Tibial artery (tissue), 4 donors: ENCODE data around the gene LYG1.

Source experiments
- DNase-seq, 2 donors: peaks; one replicate each; pipeline ENCODE4 v3.0.0-alpha.2; 2019
- H3K27ac ChIP-seq, 2 donors: fragments of 200-600 bp; sonication (generic) in 1 of 2; 1 replicate in 1 of 2; 2 replicates in 1 of 2; pipeline ENCODE4 v1.5.1; 2018 to 2019; ENCODE audit warnings: mild to moderate bottlenecking in 1 of 2
- H3K27me3 ChIP-seq, 2 donors: fragments of 200-600 bp; sonication (generic) in 1 of 2; one replicate each; pipeline versions ENCODE4 v1.5.1 to v1.6.0; 2016 to 2019
- H3K36me3 ChIP-seq, 3 donors: fragments of 200-600 bp; sonication (generic) in 2 of 3; one replicate each; pipeline ENCODE4 v1.5.1; 2016 to 2019; ENCODE audit warnings: mild to moderate bottlenecking in 2 of 3
- H3K4me1 ChIP-seq, 4 donors: fragments of 200-600 bp; sonication (generic) in 2 of 4; 1 replicate in 3 of 4; 2 replicates in 1 of 4; pipeline ENCODE4 v1.5.1; 2016 to 2019
- H3K4me3 ChIP-seq, 2 donors: fragments of 200-600 bp; sonication (generic) in 1 of 2; 1 replicate in 1 of 2; 2 replicates in 1 of 2; pipeline ENCODE4 v1.5.1; 2018 to 2019; ENCODE audit warnings: mild to moderate bottlenecking in 2 of 2
- H3K9me3 ChIP-seq, 3 donors: fragments of 200-600 bp; sonication (generic) in 1 of 3; one replicate each; pipeline ENCODE4 v1.5.1; 2016 to 2019
- intact Hi-C: fragments of 100-400 bp; cut with DNase I; formaldehyde crosslinking; loops from one replicate; pipeline ENCODE4 v1.15.0; 2023; ENCODE audit warnings: low total_unique reads
- TF ChIP-seq, protein P1 (sequence below), 2 experiments: fragments of 200-600 bp in 1 of 2; fragments of 450-650 bp in 1 of 2; IDR thresholded peaks; one replicate each; pipeline ENCODE4 v1.5.1; 2017 to 2019; ENCODE audit warnings: antibody characterized with exemption in 2 of 2, mild to moderate bottlenecking in 1 of 2, moderate library complexity in 1 of 2

LYG1 gene

DNA sequence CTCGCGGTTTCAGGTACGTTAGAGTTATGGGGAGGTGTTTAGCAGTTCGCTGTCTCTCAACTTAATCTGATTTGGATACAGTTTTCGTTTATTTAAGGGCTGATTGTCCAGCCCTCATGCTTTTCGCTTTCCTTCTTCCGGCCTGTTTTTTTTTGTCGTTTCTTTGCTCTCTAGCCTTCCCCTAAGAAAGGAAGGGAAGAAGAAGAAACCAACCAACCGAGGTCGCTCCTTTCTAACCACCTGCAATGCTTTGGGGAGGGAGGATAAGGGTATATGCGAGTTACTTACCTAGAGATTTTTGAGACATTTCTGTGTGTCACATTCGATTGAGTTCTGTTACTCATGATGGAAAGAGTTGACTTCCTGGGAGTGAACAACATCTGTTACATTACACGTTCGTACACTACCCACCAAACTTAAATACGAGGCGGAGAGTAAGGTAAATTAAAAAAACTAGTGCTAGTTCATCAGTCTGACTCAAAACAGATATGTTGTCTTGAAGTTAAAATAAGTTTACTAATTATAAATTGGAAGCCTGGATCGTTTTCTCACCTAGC, 37.1 kb upstream of the LYG1 start:
- Histone ChIP-seq H3K27ac (peak overlapping the region; percentile 90 to 94), H3K27me3 (no peaks in the 10 kb centered on the region), H3K4me3 (peak overlapping the region; percentile 82 to 96), H3K36me3 (peaks cover 0 to under 1% (median 0%) of the 10 kb centered on the region in 3 donors), H3K4me1 (peaks cover 0 to 39% (median 28%) of the 10 kb centered on the region in 4 donors), H3K9me3 (no peaks in the 10 kb centered on the region)
- no peak for DNase-seq
- TF ChIP-seq, protein P1, sequence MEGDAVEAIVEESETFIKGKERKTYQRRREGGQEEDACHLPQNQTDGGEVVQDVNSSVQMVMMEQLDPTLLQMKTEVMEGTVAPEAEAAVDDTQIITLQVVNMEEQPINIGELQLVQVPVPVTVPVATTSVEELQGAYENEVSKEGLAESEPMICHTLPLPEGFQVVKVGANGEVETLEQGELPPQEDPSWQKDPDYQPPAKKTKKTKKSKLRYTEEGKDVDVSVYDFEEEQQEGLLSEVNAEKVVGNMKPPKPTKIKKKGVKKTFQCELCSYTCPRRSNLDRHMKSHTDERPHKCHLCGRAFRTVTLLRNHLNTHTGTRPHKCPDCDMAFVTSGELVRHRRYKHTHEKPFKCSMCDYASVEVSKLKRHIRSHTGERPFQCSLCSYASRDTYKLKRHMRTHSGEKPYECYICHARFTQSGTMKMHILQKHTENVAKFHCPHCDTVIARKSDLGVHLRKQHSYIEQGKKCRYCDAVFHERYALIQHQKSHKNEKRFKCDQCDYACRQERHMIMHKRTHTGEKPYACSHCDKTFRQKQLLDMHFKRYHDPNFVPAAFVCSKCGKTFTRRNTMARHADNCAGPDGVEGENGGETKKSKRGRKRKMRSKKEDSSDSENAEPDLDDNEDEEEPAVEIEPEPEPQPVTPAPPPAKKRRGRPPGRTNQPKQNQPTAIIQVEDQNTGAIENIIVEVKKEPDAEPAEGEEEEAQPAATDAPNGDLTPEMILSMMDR (IDR thresholded peaks at IDR 0.05): no peak
- intact Hi-C loops: loop anchor here (10.0 kb wide), 1 partner anchor 153 kb away; the partner anchor contains the start of genes MITD1 and MRPL30

DNA sequence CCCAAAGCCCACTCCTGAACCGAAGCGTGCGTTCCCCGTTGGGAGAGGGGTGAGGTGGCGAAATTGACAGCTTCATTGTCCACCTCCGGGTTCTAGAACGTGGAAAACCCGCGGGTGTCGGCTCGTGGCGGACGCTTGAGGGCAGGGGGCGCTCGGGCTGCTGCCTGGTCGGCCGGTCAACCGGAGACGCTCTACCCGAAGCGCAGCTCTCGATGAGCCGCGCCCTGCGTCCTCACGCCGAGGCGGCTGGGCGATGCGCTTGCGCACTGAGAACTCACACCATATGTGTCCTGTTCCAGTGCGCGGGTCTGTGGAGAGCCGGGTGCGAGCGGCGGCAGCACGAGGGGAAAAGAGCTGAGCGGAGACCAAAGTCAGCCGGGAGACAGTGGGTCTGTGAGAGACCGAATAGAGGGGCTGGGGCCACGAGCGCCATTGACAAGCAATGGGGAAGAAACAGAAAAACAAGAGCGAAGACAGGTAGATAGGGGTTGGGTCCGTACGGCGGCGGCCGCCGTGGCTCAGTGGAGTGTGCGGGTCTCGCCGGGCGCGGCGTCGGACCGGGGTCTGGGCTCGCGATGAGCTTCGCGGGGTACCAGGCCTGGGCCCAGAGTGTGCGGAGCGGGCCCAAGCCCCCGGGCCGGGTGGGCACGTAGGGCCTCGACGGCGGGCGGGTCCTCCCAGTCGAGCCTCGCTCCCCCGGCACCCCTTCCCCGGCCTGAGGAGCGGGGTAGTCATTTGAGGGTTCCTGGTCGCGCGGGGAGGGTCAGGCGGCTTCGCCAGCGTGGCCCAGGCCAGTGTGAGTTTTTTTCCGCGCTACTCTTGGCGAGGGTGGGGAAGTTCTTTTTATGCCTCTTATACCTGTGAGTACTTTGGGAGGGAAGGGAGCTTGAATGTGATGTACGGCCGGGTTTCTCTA, 36.4 kb upstream of the LYG1 start, which contains the start of gene EIF5B:
Gene EIF5B, plus strand, starts transcription at position 277 of the 916 bp plus-strand sequence. Its CDS starts 166 bp downstream, at position 443.
- H3K36me3 ChIP-seq: peaks cover 2 to 7% (median 3%) of the 10 kb centered on the region in 3 donors
- intact Hi-C loops: loop anchor here (2.0 to 10.0 kb wide), 2 partner anchors 153 kb away; partner anchors contain the start of genes MITD1, MRPL30 and REV1
- H3K4me1 ChIP-seq: peaks cover 0 to 39% (median 28%) of the 10 kb centered on the region in 4 donors
- H3K27me3 ChIP-seq: no peaks in the 10 kb centered on the region
- DNase-seq: peak; percentile 95 to 98
- H3K4me3 ChIP-seq: peak within 1 kb of the TSS; percentile 82 to 96
- TF ChIP-seq, protein P1 (IDR thresholded peaks at IDR 0.05): peak; percentile 57
- no peaks in the 10 kb centered on the region for H3K9me3 ChIP-seq
- H3K27ac ChIP-seq: peak within 1 kb of the TSS; percentile 90 to 94

DNA sequence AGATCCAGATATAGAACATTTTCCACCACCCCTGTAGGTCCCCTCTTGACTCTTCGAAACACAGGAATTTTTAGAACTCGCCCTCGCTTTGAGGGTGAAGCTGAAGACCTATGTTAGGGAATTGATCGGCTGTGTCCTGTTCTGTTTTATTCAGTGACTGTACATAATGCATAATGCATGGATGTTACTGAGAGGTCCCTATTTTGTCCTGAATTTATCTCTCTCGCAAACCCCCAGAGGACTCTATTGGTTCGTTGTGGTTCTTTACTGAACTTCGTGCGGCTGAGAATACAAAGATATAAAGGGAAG, 35.8 kb upstream of the LYG1 start:
- TF ChIP-seq, protein P1 (IDR thresholded peaks at IDR 0.05): no peak
- no peaks in the 10 kb centered on the region for H3K27me3 ChIP-seq
- intact Hi-C loops: loop anchor here (2.0 to 10.0 kb wide), 2 partner anchors 152 to 154 kb away; partner anchors contain the start of genes MITD1, MRPL30 and REV1
- peak overlapping the region; percentile 82 to 96 for H3K4me3 ChIP-seq
- peak overlapping the region; percentile 90 to 94 for H3K27ac ChIP-seq
- no peak for DNase-seq
- no peaks in the 10 kb centered on the region for H3K9me3 ChIP-seq
- peaks cover 0 to 39% (median 28%) of the 10 kb centered on the region in 4 donors for H3K4me1 ChIP-seq
- peaks cover 8 to 13% (median 9%) of the 10 kb centered on the region in 3 donors for H3K36me3 ChIP-seq

DNA sequence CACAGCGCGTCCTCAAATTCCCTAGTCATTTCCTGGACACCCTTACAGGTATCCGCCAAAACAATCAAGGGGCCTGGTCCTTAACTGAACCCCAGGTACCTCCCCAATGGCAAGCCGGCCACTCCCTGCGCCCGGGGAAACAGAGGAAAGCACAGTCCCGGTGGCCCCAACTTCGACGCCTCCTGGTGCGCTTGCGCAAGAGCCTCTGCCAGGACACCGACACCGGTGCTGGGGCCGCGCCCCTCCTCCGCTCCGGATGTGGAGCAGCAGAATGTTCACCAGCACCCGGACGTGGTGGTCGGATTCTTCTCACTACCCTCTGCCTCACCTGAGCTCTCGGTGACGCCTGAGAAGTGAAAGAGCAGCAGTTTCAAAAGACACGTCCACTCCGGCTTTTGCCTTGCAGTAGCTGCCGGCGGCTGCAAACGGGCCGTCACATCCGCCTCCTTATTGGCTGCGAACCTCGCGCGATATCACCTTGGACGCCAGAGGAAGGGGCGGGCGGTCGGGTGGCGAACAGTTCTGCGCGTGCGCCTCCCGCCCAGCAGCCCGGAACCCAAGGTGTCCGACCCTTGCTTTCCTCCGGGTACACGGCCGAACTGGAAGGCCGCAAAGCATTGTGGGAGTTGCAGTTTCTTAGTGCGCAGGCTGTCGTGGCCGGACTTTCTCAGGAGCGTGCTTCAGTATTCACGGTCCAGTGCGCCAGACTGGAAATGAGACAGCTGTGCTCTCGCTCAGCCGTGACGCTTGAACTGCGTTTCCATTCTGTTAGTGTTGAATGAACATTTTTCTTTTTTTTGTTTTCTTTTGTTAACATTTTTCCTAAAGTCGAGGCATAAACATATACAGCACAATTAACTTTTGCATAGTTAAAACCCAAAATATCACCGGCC, 35.2 kb upstream of the LYG1 start, which contains the start of gene TXNDC9:
Gene TXNDC9, minus strand, starts transcription at position 423 of the 893 bp plus-strand sequence. CDS start 3,123 bp downstream, outside the sequence.
- intact Hi-C loops: loop anchor here (2.0 to 10.0 kb wide), 2 partner anchors 151 to 155 kb away; partner anchors contain the start of genes MITD1, MRPL30 and REV1

More for the DNA sequence above, 35.2 kb upstream of the LYG1 start, which contains the start of gene TXNDC9:
- Histone ChIP-seq H3K9me3 (no peaks in the 10 kb centered on the region), H3K27me3 (no peaks in the 10 kb centered on the region), H3K4me3 (peak within 1 kb of the TSS; percentile 82 to 96), H3K36me3 (peaks cover 14 to 19% (median 15%) of the 10 kb centered on the region in 3 donors), H3K4me1 (peaks cover 0 to 39% (median 28%) of the 10 kb centered on the region in 4 donors), H3K27ac (peak within 1 kb of the TSS; percentile 90 to 94)
- TF ChIP-seq, protein P1 (IDR thresholded peaks at IDR 0.05): no peak
- DNase-seq: peak; percentile 98 to 99
